Ectodermal cell (in vitro differentiated cells): ENCODE results near the gene HAP1. TPM values are rescaled to one million over a fixed set of nuclear protein-coding genes. Genes with fewer than 3 reads are reported as not detected.
"Not testable (repeated sequence)": the region's sequence is repeated elsewhere in the genome, so short reads cannot be mapped to it uniquely, and the experiment has no call there.

Experiments
- H3K27ac ChIP-seq: 2 replicates; pipeline ENCODE4 v1.7.0; 2013; ENCODE audit warnings: mild to moderate bottlenecking, low read depth, low read length; ENCODE audit not compliant: insufficient read depth, poor library complexity, severe bottlenecking
- H3K27me3 ChIP-seq: 2 replicates; pipeline ENCODE4 v1.7.0; 2013; ENCODE audit warnings: mild to moderate bottlenecking, low read length; ENCODE audit not compliant: insufficient read depth, control insufficient read depth, poor library complexity, severe bottlenecking
- H3K36me3 ChIP-seq: one replicate; pipeline ENCODE4 v1.7.0; 2013; ENCODE audit warnings: low read length; ENCODE audit not compliant: control insufficient read depth, insufficient read depth
- H3K4me1 ChIP-seq: one replicate; pipeline ENCODE4 v1.7.0; 2013; ENCODE audit warnings: low read length; ENCODE audit not compliant: control insufficient read depth, insufficient read depth
- H3K4me3 ChIP-seq: 2 replicates; pipeline ENCODE4 v1.7.0; 2013; ENCODE audit warnings: low read depth, low read length, control low read depth; ENCODE audit not compliant: insufficient read depth
- H3K9me3 ChIP-seq: 2 replicates; pipeline ENCODE4 v1.7.0; 2013; ENCODE audit warnings: mild to moderate bottlenecking, low read length, moderate library complexity; ENCODE audit not compliant: control insufficient read depth
- WGBS, 2 experiments: methylation state at CpG; one replicate each; pipeline ENCODE4 v1.1.7; 2013; ENCODE audit warnings: missing lambda C conversion rate in 2 of 2; 5-methylcytosine and 5-hydroxymethylcytosine counted together
- polyA plus RNA-seq, 4 experiments: library from polyadenylated mRNA; stranded (reverse); fragments of 50-300 nt; gene quantifications; one replicate each; pipeline ENCODE4 v1.2.3, GENCODE V29; 2013

Gene HAP1, protein sequence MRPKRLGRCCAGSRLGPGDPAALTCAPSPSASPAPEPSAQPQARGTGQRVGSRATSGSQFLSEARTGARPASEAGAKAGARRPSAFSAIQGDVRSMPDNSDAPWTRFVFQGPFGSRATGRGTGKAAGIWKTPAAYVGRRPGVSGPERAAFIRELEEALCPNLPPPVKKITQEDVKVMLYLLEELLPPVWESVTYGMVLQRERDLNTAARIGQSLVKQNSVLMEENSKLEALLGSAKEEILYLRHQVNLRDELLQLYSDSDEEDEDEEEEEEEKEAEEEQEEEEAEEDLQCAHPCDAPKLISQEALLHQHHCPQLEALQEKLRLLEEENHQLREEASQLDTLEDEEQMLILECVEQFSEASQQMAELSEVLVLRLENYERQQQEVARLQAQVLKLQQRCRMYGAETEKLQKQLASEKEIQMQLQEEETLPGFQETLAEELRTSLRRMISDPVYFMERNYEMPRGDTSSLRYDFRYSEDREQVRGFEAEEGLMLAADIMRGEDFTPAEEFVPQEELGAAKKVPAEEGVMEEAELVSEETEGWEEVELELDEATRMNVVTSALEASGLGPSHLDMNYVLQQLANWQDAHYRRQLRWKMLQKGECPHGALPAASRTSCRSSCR
- polyA plus RNA-seq (2013, experiment 1 of 4), result 2.0 TPM
- 1.8 TPM for polyA plus RNA-seq (2013, experiment 2 of 4)
- 1.0 TPM for polyA plus RNA-seq (2013, experiment 3 of 4)
- 1.1 TPM for polyA plus RNA-seq (2013, experiment 4 of 4)

DNA sequence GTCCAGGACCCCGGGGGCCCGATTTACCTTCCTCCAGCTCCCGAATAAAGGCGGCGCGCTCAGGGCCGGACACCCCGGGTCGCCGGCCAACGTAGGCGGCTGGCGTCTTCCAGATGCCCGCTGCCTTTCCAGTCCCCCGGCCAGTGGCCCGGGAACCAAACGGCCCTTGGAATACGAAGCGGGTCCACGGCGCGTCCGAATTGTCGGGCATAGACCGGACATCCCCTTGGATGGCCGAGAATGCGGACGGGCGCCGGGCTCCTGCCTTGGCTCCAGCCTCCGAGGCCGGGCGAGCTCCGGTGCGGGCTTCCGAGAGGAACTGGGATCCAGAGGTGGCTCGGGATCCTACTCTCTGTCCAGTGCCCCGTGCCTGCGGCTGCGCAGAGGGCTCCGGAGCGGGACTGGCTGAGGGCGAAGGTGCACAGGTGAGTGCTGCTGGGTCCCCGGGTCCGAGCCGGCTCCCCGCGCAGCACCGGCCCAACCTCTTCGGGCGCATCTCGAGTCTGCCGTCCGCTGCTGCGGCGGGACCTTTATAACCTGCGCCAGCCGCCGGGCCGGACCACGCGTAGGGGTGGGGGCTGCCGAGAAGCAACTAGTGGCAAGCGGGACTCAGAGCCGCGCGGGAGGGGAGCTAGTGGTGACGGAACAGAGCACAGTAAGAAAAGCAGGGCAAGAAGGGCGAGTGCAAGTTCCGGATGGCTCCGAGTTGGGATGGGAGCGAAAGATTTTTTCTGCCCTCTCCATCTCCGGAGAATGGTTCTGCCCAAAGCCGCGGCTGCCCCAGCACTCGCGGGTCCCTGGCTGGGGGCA lies at the start of gene HAP1:
HAP1 (minus strand) TSS at position 505 of the 810 bp plus-strand sequence; CDS start at position 496, 9 bp downstream.
- Histone ChIP-seq H3K4me3 (peak within 1 kb of the TSS; percentile 47), H3K4me1 (no peaks in the 10 kb centered on the region), H3K27ac (no peak within 1 kb of the TSS), H3K9me3 (no peaks in the 10 kb centered on the region), H3K36me3 (no peaks in the 10 kb centered on the region), H3K27me3 (peaks cover 74% of the 10 kb centered on the region)
- 0 to 1% methylated on average over 77 of the region's 77 CpGs for WGBS, 2 experiments

DNA sequence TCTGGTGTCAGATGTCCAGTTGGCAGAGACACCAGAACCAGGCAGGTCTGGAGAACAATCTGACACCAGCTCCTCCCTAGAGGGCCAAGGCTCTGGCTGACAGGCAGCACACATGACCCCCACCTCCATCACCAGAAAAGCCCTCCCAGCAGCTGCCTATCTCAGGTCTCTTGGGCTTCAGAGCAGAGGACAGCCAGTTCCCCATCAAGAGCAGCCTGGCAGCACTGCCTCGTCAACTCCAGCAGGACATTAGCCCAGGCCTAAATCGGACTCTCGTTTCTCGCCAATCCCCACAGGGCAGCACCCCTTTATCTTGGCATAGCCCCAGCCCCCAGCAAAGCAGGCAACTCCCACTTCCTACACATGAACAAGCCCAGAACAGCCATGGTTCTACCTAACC lies 47.7 kb upstream of the HAP1 start:
- Histone ChIP-seq H3K36me3 (no peaks in the 10 kb centered on the region), H3K27ac (no peak overlapping the region), H3K27me3 (no peaks in the 10 kb centered on the region), H3K4me1 (peaks cover 27% of the 10 kb centered on the region), H3K9me3 (no peaks in the 10 kb centered on the region), H3K4me3 (no peak overlapping the region)
- WGBS, 2 experiments, result 90 to 93% methylated on average over 4 of the region's 4 CpGs

DNA sequence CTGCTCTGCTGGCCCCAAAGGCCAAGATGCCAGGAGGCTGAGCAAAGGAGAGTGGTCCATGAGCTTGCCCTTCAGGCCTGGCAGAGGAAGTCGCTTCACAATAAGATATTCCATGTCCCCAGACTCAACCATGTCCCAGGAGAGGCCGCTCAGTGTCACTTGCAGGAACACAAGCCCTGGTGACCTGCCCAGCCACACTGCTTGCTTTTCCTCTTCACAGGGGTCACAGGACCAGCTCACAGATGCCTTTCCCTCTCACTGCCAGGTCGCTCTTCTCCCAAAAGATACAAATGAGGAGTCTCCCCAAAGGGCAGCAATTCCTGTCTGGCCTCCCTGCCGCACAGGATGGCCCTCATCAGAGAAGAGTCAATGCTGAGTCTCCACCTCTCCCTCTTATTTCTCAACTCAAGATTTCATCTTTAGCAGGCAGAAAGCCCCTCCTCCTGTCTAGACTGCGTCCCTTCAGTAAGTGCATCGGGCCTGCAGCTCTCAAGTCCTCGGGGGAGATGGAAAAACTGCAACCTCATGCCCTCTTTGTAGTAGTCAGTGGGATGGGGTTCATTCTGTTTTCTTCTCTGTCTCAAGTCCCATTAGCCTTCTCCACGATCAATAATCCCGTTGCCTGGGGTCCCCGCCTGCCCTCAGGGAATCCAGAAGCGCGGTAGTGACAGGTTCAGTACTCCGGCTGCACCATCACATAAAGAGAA lies 47.1 kb upstream of the HAP1 start:
- Histone ChIP-seq H3K27me3 (no peaks in the 10 kb centered on the region), H3K27ac (no peak overlapping the region), H3K36me3 (no peaks in the 10 kb centered on the region), H3K9me3 (no peaks in the 10 kb centered on the region), H3K4me1 (peaks cover 32% of the 10 kb centered on the region), H3K4me3 (no peak overlapping the region)
- 87 to 93% methylated on average over 13 of the region's 13 CpGs for WGBS, 2 experiments

DNA sequence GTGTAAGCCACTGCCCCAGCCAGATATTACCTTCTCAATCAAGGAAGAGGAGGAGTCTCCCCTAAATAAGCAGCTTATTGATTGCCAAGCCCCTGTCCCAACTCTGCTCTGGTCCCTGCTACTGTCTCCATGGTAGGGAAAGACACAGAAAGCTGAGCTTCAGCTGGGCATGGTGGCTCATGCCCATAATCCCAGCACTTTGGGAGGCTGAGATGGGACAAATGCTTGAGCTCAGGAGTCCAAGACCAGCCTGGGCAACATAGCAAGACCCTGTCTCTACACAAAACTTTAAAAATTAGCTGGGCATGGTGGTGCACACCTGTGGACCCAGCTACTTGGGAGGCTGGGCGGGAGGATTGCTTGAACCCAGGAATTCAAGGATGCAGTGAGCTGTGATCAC lies 45.5 kb upstream of the HAP1 start:
- Histone ChIP-seq H3K27me3 (no peaks in the 10 kb centered on the region), H3K4me3 (no peak overlapping the region), H3K27ac (no peak overlapping the region), H3K4me1 (peaks cover 44% of the 10 kb centered on the region), H3K36me3 (no peaks in the 10 kb centered on the region), H3K9me3 (no peaks in the 10 kb centered on the region)
- WGBS, 2 experiments, result 97 to 100% methylated on average over 1 of the region's 1 CpG

DNA sequence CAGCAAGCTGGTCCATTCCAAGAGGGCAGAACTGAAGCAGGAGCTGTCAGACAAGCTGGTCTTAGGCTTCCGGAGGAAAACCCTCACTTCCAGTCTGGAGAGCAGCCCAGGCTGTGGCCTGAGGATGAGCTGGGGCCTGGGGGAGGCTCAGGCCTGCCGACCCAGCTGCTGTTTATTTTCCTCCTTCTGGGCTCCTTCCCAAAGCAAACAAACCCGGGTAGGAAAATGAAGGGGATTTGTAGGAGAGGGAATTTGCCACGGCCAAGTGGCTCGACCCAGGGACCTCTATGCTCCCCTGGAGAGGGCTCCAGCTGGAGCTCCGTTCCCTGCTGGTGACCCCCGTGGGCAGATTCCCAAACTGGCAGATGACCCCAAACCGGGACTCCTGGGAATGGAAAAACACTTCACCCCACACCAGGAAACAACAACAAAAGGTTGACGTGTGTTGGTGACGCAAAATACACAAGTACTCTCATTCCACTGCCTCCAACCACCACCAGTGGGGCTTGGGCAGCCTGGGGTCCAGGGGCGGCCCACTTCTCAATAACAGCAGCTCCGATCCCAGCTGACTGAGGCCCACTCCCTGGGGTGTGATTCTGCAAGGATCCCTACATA lies 43.2 kb upstream of the HAP1 start:
- Histone ChIP-seq H3K36me3 (no peaks in the 10 kb centered on the region), H3K4me3 (no peak overlapping the region), H3K4me1 (peaks cover 50% of the 10 kb centered on the region), H3K27me3 (no peaks in the 10 kb centered on the region), H3K9me3 (no peaks in the 10 kb centered on the region), H3K27ac (peak overlapping the region; percentile 9)
- WGBS, 2 experiments, result 62 to 65% methylated on average over 12 of the region's 12 CpGs

DNA sequence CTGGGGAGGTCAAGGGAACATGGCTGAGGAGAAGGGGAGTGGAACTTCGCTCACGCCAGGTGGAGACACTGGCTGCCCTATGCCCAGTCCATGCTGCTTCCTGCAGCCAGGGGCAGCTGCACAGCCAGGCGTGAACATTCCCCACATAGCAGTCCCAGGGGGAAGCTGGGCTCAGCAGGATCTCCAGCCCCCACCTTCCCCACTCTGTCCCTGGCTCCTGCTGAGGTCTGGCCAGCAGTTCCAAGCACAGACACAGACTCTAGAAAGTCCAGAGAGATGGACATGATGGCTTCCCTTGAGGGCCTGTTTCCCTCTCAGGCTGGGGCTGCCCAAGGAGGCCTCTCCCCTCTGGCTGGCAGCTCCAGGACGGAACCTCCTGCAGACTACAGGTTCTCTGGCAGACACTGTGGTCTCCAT lies 42.7 kb upstream of the HAP1 start:
- H3K4me3 ChIP-seq, result no peak overlapping the region
- peaks cover 47% of the 10 kb centered on the region for H3K4me1 ChIP-seq
- H3K36me3 ChIP-seq, result no peaks in the 10 kb centered on the region
- H3K27me3 ChIP-seq, result no peaks in the 10 kb centered on the region
- peak overlapping the region; percentile 9 for H3K27ac ChIP-seq
- no peaks in the 10 kb centered on the region for H3K9me3 ChIP-seq
- 74 to 82% methylated on average over 4 of the region's 4 CpGs for WGBS, 2 experiments

DNA sequence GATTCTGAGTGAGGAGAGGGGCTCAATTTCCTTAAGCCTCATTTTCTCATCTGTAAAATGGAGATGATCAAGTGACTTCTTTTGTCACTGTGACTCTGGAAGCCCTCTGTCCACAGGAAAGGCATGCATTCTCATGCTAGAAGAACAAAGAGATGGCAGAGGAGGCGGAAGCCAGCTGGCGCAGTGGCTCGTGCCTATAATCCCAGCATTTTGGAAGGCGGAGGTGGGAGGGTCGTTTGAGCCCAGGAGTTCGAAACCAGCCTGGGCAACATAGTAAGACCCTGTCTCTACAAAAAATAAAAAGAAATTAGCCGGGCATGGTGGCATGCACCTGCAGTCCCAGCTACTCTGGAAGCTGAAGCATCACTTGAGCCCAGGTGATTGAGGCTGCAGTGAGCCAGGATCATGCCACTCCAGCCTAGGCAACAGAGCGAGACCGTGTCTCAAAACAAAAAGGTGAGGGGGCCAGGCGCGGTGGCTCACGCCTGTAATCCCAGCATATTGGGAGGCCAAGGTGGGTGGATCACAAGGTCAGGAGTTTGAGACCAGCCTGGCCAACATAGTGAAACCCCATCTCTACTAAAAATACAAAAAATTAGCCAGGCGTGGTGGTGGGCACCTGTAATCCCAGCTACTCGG lies 41.9 kb upstream of the HAP1 start:
- H3K4me3 ChIP-seq, H3K36me3 ChIP-seq, H3K9me3 ChIP-seq, H3K27me3 ChIP-seq: not testable (repeated sequence)
- Histone ChIP-seq H3K27ac (peak overlapping the region; percentile 85), H3K4me1 (peaks cover 39% of the 10 kb centered on the region)
- WGBS, 2 experiments, result 75 to 77% methylated on average over 14 of the region's 14 CpGs

DNA sequence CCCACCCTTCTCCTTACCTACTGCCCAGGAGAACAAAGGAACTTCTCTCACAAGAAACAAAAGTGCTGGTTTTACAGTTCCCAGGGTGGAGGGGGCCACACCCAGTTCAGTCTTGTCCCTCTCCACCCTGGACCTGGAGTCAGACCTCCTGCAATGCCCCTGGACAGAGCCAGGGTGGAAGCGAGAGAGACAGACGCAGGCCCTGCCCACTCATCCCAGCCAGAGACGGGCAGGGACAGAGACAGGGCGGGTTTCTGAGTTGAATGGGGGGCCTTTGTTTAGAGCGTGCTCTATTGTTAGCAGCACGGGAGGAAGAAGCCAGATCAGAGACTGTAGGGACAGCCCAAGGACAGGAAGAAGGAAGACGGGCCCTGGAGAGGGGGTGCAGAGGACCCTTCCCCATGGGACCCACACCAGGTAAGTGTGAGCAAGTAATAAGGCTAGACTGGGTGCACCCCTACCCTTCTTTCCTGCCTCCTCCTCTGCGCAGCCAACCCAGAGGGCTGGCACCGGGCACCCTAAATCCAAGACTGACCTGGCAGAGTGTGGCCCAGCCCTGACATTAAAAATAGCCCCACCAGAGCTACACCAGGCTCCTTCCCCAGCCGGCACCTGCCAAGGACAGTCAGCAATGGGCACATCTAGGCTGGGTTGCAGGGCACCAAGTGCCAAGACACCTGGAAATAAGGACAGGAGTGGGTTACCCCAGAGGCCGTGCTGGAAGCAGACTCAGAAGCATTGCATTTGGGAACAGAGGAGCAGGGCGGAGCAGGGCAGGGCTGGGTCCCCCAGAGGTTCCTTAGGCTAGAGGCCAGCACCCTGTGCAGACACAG lies 41.2 kb upstream of the HAP1 start:
- Histone ChIP-seq H3K4me1 (peaks cover 37% of the 10 kb centered on the region), H3K27ac (peak overlapping the region; percentile 85), H3K9me3 (no peaks in the 10 kb centered on the region), H3K36me3 (no peaks in the 10 kb centered on the region), H3K4me3 (no peak overlapping the region), H3K27me3 (no peaks in the 10 kb centered on the region)
- WGBS, 2 experiments, result 32 to 36% methylated on average over 12 of the region's 12 CpGs
